Measurements from ENCODE around the gene ATG101.

DNA sequence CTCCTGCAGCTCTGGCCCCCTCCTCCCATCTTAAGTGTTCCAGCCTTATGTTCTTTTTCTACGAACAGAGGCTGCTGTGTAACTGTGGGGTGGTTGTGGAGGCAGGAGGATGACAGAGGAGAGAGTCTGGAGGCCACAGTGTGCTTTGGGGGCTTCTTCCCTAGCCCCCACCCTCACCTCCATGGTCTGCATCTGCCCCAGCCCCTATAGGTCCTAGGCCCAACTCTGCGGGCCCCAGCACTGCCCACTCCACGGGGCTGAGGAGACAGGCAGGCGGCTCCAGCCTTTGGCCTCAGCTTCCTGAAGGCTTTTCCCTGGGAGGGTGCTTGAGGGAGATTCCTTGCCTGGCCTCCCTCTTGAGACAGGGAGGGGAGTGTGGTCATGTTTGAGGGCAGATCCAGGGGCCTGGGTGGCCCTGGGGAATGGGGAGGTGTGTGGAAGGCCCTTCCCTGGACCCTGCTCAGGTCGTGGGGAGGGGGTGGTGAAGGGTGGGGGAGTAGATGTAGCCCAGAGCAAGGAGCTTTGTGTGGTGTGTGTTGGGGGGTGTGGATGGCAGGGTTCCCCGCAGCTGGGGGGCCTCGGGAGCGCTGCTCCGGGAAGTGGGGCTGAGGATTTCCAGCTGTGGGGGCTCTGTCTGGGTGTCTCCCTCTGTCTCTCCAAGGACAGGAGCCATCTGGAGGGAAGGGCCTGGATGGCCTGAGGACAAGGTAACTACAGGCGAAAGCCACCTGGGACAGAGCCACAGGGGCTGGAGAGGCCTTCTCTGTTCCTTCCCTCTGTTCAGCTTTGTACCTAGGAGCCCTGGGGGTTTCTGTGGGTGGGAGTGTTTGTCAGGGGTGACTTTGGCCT lies 10.8 kb downstream of the ATG101 start:
- TF ChIP-seq, protein P1, sequence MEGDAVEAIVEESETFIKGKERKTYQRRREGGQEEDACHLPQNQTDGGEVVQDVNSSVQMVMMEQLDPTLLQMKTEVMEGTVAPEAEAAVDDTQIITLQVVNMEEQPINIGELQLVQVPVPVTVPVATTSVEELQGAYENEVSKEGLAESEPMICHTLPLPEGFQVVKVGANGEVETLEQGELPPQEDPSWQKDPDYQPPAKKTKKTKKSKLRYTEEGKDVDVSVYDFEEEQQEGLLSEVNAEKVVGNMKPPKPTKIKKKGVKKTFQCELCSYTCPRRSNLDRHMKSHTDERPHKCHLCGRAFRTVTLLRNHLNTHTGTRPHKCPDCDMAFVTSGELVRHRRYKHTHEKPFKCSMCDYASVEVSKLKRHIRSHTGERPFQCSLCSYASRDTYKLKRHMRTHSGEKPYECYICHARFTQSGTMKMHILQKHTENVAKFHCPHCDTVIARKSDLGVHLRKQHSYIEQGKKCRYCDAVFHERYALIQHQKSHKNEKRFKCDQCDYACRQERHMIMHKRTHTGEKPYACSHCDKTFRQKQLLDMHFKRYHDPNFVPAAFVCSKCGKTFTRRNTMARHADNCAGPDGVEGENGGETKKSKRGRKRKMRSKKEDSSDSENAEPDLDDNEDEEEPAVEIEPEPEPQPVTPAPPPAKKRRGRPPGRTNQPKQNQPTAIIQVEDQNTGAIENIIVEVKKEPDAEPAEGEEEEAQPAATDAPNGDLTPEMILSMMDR (IDR thresholded peaks at IDR 0.05; ENCODE audit: low read length): no peak
- TF ChIP-seq EZH2 (IDR thresholded peaks at IDR 0.05; ENCODE audit: borderline replicate concordance, low read length): no peak

All from OCI-LY1 (cell line).